Measurements from ENCODE around the gene ERI3. TPM values are rescaled to one million over a fixed set of nuclear protein-coding genes. Genes with fewer than 3 reads are reported as not detected.

Gene ERI3
- total RNA-seq, 1 donor from 2014 or later = 58.3 TPM

- Mint-ChIP-seq H3K4me1 (ENCODE audit: low read depth, unreplicated experiment) (peaks cover 9% of the 10 kb centered on the region), H3K27me3 (ENCODE audit: low read depth, unreplicated experiment) (no peaks in the 10 kb centered on the region), H3K4me3 (ENCODE audit: unreplicated experiment) (no peak overlapping the region), H3K27ac (ENCODE audit: unreplicated experiment) (no peak overlapping the region), H3K36me3 (ENCODE audit: low read depth, unreplicated experiment) (peaks cover 6% of the 10 kb centered on the region), H3K9me3 (ENCODE audit: unreplicated experiment) (no peaks in the 10 kb centered on the region)
- no peak for FAIRE-seq
- H3K27me3 ChIP-seq (ENCODE audit: insufficient read depth, low read length) = no peaks in the 10 kb centered on the region
- peaks cover 70% of the 10 kb centered on the region for H3K79me2 ChIP-seq (ENCODE audit: insufficient read depth, low read length)
- H3K9me3 ChIP-seq (ENCODE audit: insufficient read depth, low read depth, low read length) = no peaks in the 10 kb centered on the region
- no peak overlapping the region for H3K4me2 ChIP-seq (ENCODE audit: low read length)
- H2AFZ ChIP-seq (ENCODE audit: low read depth, low read length) = no peak overlapping the region
- TF ChIP-seq CTCF (IDR thresholded peaks at IDR 0.05; ENCODE audit: insufficient read depth, low read depth, low read length) = no peak
- no peak for TF ChIP-seq EZH2 (IDR thresholded peaks at IDR 0.05; ENCODE audit: insufficient read depth, low read length)
- peaks cover 68% of the 10 kb centered on the region for H4K20me1 ChIP-seq (ENCODE audit: insufficient read depth, low read length)
- H3K4me3 ChIP-seq (ENCODE audit: insufficient read depth, low read depth, low read length) = no peak overlapping the region
- H3K27ac ChIP-seq (ENCODE audit: low read depth, low read length) = no peak overlapping the region
- H3K9ac ChIP-seq (ENCODE audit: low read length) = no peak overlapping the region
- no peaks in the 10 kb centered on the region for H3K4me1 ChIP-seq (ENCODE audit: insufficient read depth, low read length)
- no peaks in the 10 kb centered on the region for H3K36me3 ChIP-seq (ENCODE audit: insufficient read depth, low read length)
- no peak for DNase-seq (ENCODE audit: low read depth)
Observed at GRCh38 chr1:44345187-44345775, 9.8 kb downstream of the ERI3 start.

GRCh38 chr1:44339731-44340130 is 15.3 kb downstream of the ERI3 start:
- DNase-seq (ENCODE audit: low read depth) (no peak), FAIRE-seq (no peak)
- Histone ChIP-seq H3K27ac (ENCODE audit: low read depth, low read length) (no peak overlapping the region), H3K4me1 (ENCODE audit: insufficient read depth, low read length) (no peaks in the 10 kb centered on the region), H3K36me3 (ENCODE audit: insufficient read depth, low read length) (peaks cover 25% of the 10 kb centered on the region), H2AFZ (ENCODE audit: low read depth, low read length) (no peak overlapping the region), H3K9ac (ENCODE audit: low read length) (no peak overlapping the region), H3K4me2 (ENCODE audit: low read length) (no peak overlapping the region), H3K27me3 (ENCODE audit: insufficient read depth, low read length) (no peaks in the 10 kb centered on the region), H3K9me3 (ENCODE audit: insufficient read depth, low read depth, low read length) (peaks cover 6% of the 10 kb centered on the region), H4K20me1 (ENCODE audit: insufficient read depth, low read length) (peaks cover 44% of the 10 kb centered on the region), H3K79me2 (ENCODE audit: insufficient read depth, low read length) (peaks cover 30% of the 10 kb centered on the region), H3K4me3 (ENCODE audit: insufficient read depth, low read depth, low read length) (no peak overlapping the region)
- Mint-ChIP-seq H3K36me3 (ENCODE audit: low read depth, unreplicated experiment) (peaks cover 34% of the 10 kb centered on the region), H3K4me1 (ENCODE audit: low read depth, unreplicated experiment) (no peaks in the 10 kb centered on the region), H3K4me3 (ENCODE audit: unreplicated experiment) (no peak overlapping the region), H3K9me3 (ENCODE audit: unreplicated experiment) (peaks cover 5% of the 10 kb centered on the region), H3K27me3 (ENCODE audit: low read depth, unreplicated experiment) (no peaks in the 10 kb centered on the region), H3K27ac (ENCODE audit: unreplicated experiment) (no peak overlapping the region)
- TF ChIP-seq CTCF (IDR thresholded peaks at IDR 0.05; ENCODE audit: insufficient read depth, low read depth, low read length) (no peak), EZH2 (IDR thresholded peaks at IDR 0.05; ENCODE audit: insufficient read depth, low read length) (no peak)

GRCh38 chr1:44338136-44338535 is 16.9 kb downstream of the ERI3 start:
- H3K4me3 Mint-ChIP-seq (ENCODE audit: unreplicated experiment) = no peak overlapping the region
- DNase-seq (ENCODE audit: low read depth) = no peak
- peaks cover 33% of the 10 kb centered on the region for H3K36me3 Mint-ChIP-seq (ENCODE audit: low read depth, unreplicated experiment)
- Histone ChIP-seq H3K9me3 (ENCODE audit: insufficient read depth, low read depth, low read length) (peaks cover 6% of the 10 kb centered on the region), H4K20me1 (ENCODE audit: insufficient read depth, low read length) (peaks cover 32% of the 10 kb centered on the region), H3K4me1 (ENCODE audit: insufficient read depth, low read length) (no peaks in the 10 kb centered on the region), H3K79me2 (ENCODE audit: insufficient read depth, low read length) (peaks cover 19% of the 10 kb centered on the region), H3K4me3 (ENCODE audit: insufficient read depth, low read depth, low read length) (no peak overlapping the region), H3K4me2 (ENCODE audit: low read length) (no peak overlapping the region), H2AFZ (ENCODE audit: low read depth, low read length) (no peak overlapping the region), H3K9ac (ENCODE audit: low read length) (no peak overlapping the region), H3K27ac (ENCODE audit: low read depth, low read length) (no peak overlapping the region), H3K27me3 (ENCODE audit: insufficient read depth, low read length) (no peaks in the 10 kb centered on the region), H3K36me3 (ENCODE audit: insufficient read depth, low read length) (peaks cover 25% of the 10 kb centered on the region)
- no peak for TF ChIP-seq CTCF (IDR thresholded peaks at IDR 0.05; ENCODE audit: insufficient read depth, low read depth, low read length)
- TF ChIP-seq EZH2 (IDR thresholded peaks at IDR 0.05; ENCODE audit: insufficient read depth, low read length) = no peak
- H3K9me3 Mint-ChIP-seq (ENCODE audit: unreplicated experiment) = peaks cover 5% of the 10 kb centered on the region
- no peak overlapping the region for H3K27ac Mint-ChIP-seq (ENCODE audit: unreplicated experiment)
- no peak for FAIRE-seq
- H3K27me3 Mint-ChIP-seq (ENCODE audit: low read depth, unreplicated experiment) = no peaks in the 10 kb centered on the region
- H3K4me1 Mint-ChIP-seq (ENCODE audit: low read depth, unreplicated experiment) = no peaks in the 10 kb centered on the region
